ENCODE data around the gene TMEM17.

DNA sequence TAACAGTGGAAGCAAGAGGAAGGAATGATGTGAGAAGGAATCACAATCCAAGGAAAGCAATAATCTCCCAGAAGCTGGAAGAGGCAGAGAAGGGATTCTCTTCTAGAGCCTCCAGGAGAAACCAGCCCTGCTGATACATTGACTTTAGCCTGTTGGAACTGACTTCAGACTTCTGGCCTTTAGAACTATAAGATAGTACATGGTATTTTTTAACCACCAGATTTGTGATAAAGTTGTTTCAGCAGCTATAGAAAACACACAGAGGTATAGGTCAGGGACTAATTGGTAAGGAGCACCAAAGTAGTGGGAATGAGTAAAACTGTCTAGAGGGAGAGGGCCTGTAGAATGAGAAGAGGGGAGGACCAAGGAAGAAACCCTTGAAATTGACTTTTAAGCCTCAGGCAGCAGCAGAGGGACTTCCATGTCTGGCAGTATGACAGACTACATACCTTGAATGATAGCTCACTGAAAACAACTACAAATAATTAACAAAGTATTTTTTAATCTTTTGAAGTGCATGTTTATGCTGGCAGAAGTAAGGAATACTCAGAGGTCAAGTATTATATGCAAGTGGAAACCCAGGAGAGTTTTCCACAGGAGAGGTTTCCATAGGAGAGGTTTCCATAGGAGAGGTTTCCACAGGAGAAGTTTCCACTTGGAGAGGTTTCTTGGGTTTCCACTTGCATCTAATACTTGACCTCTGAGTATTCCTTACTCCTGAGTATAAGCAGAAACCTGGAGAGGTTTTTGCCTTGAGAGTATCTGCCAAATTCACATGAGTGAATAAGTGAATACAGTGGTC is 33.8 kb upstream of the TMEM17 start:
- TF ChIP-seq, protein P1, sequence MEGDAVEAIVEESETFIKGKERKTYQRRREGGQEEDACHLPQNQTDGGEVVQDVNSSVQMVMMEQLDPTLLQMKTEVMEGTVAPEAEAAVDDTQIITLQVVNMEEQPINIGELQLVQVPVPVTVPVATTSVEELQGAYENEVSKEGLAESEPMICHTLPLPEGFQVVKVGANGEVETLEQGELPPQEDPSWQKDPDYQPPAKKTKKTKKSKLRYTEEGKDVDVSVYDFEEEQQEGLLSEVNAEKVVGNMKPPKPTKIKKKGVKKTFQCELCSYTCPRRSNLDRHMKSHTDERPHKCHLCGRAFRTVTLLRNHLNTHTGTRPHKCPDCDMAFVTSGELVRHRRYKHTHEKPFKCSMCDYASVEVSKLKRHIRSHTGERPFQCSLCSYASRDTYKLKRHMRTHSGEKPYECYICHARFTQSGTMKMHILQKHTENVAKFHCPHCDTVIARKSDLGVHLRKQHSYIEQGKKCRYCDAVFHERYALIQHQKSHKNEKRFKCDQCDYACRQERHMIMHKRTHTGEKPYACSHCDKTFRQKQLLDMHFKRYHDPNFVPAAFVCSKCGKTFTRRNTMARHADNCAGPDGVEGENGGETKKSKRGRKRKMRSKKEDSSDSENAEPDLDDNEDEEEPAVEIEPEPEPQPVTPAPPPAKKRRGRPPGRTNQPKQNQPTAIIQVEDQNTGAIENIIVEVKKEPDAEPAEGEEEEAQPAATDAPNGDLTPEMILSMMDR (IDR thresholded peaks at IDR 0.05; ENCODE audit: insufficient read depth, low read length), result no peak
- no peak for TF ChIP-seq POLR2AphosphoS5 (IDR thresholded peaks at IDR 0.05; ENCODE audit: low read depth)

Data from HL-60 (cell line).